Measurements from ENCODE around the gene DLG2. TPM values are rescaled to one million over a fixed set of nuclear protein-coding genes. Genes with fewer than 3 reads are reported as not detected.

Gene DLG2
- total RNA-seq, 1 experiment from 2014 or later = not detected

DNA sequence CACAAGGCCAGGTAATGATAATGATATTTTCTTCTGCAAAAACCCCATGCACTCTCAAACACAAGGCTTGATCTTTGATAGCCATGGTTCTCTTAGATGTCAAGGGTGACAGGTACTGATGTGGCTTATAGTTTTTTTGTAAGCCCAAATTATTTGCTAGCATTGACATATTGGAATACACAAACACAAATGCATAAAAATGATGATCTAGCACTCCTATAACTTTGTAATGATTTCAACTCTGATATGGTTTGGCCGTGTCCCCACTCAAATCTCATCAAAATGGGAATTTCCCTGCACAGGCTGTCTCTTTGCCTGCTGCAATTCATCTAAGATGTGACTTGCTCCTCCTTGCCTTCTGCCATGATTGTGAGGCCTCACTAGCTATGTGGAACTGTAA is 1768.5 kb downstream of the DLG2 start:
- DNase-seq (ENCODE audit: low read depth) = no peak

DNA sequence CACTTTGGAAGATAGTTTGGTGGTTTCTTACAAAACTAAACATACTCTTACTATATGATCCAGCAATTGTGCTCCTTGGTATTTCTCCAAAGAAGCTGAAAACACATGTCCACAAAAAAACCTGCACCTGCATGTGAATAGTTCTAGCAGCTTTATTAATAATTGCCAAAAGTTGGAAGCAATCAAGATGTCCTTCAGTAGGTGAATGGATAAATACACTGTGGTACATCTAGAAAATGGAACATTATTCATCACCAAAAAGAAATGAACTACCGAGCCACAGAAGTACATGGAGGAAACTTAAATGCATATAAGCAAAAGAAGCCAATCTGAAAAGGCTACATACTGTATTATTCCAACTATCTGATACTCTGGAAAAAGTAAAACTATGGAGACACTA is 1771.9 kb downstream of the DLG2 start:
- DNase-seq (ENCODE audit: low read depth) = no peak

DNA sequence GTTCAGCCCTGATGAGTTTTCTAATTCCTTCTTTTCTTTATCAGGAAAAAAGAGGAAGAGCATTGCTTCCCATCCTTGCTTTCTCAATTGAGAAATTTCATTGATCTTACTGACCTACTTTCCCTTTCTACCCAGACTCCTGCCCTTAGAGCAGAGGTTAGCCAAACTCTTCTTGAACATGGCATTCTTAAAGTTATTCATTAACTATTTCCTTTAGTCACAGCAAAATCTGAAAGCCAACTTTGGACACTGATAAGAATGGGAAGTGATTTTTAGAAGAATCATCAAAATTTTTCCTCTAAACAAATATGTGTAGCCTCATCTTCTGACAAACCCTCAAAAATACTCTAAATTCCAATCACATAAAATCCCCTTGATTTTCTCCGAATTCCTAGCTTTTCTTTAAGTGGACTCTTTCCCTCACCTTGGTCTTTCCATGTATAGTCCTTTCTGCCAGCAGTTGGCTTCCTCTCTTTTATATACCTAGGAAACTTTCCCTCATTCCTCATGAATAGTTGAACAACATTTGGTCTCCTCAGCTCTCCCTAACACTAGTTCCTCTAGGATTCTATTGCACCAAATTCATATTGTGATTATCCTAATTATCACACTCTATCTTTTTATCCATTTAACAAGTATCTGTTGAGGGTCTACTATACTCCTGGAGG is 1774.2 kb downstream of the DLG2 start:
- DNase-seq (ENCODE audit: low read depth) = no peak

DNA sequence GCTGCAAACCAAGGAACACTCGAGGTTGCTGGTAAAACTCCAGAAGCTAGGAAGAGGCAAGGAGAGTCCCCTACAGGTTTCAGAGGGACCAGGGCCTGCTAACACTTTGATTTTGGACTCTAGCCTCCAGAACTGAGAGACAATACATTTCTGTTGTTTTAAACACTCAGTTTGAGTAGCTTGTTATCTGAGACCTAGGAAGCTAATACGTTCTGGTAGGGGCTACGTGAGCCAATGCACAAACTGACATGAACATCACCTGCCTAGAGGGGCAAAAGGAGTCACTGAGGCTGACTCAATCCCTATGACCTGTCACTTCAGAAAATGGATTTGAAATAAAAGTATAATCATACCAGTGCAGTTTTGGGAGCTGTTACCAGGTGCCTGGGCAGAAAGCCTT is 1775.1 kb downstream of the DLG2 start:
- no peak for DNase-seq (ENCODE audit: low read depth)

DNA sequence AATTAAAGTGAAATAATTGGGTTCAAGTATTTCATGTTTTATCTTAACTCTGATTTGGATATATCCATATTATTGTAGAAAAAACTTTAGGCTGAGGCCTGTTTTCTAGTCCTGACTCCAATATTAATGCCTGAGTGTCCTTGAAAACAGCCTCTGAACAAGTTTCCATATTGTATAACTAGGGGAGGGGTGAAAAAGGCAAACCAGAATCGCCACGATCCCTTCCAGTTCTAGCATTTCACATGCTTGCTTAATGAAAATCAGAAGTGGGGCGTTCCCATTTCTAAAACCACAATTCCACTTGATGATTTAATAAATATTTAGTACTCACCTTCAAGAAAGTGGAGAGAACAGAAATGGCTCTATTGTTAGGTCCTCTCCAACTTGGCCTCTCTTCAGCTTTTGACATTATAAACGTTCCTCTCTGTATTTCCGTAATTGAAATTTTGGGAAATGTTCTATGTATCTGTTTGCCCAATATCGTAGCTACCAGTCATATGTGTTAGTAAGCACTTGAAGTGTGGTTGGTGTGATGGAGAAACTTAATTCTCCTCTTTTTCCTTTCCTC is 1779.6 kb downstream of the DLG2 start:
- DNase-seq (ENCODE audit: low read depth) = no peak

DNA sequence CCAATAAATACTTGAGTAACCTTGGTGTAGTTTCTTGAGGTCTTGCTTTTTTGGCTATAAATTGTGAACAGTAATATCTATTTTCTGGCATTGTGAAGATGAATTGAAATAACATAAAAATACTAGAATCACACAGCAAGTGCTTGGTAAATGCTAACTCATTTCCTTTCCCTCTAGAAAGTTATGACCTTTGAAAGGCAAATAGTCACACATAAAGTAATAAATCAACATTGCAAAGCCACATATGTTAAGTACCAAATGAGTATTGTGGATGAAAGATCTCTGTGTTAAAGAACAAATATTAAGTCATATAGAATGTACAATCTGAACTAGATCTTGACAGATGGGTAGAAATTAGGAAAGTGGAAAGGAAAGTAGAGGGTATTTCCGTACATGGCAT is 1781.3 kb downstream of the DLG2 start:
- no peak for DNase-seq (ENCODE audit: low read depth)

DNA sequence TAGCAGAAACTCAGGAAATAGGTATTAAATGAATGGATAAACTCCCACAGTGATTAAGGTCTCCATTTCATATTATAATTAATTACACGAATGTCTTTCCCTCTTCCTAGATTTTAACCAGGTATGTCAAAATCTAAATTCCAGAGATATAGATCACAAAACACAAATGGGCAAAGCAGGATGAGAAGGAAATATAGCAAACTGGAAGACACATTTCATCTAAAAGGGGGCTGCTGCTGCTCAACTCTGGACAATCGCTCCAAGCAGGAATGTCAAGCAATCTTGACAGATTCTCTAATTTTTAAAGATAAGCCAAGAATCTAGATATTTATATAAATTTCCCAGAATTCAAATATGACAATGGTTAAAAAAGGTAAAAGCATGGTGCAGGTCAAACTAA is 1786.8 kb downstream of the DLG2 start:
- no peak for DNase-seq (ENCODE audit: low read depth)

DNA sequence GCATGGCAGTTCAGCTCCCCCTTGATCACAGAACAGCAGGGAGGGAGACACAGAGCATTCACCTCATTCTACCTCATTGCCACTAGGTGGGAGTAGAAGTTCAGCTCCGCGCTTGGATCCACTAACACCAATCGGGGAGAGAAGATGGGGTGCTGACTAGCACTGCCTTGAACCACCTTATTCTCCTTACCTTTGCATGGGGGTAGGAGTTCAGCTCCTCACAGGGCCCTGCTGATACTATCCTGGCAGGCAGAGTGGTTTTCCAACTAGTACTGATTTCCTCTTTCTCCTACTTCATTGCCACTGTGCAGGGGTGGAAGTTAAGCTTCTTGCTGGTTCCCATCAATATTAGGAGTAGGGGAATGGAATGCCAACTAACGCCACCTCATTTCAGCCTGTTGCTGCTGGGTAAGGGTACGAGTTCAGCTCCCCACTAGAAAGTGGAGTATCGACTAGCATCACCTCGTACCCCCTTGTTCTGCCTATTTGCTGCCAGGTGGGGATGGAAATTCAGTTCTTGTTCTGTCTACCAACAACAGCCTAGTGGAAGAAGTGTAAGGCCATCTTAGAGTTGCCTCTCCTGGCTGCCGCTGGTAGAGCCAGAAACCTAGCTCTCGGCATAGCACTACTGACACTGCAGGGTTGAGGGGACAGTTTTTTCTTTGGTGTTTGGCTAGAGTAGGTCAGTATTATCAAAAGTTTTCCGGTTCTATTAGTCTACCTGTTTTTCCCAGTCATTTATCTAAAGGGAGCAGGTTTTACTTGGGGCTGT is 1790.1 kb downstream of the DLG2 start:
- peak; percentile 35 for DNase-seq (ENCODE audit: low read depth)

DNA sequence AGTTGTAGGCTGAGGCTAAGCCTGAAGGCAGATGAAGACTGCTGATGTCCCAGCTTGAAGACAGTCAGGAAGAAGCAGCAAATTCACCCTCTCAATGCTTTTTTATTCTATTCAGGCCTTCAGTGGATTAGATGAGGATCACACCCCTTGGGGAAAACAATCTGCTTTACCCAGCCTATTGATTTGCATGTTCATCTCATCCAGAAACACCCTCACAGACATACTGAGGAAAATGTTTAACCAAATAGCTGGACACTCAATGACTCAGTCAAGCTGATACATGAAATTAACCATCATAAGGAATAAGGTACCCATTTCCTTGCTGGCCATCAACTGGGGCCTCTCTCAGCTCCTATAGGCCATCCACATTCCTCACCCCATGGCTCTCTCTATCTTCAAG is 1791.1 kb downstream of the DLG2 start:
- no peak for DNase-seq (ENCODE audit: low read depth)

DNA sequence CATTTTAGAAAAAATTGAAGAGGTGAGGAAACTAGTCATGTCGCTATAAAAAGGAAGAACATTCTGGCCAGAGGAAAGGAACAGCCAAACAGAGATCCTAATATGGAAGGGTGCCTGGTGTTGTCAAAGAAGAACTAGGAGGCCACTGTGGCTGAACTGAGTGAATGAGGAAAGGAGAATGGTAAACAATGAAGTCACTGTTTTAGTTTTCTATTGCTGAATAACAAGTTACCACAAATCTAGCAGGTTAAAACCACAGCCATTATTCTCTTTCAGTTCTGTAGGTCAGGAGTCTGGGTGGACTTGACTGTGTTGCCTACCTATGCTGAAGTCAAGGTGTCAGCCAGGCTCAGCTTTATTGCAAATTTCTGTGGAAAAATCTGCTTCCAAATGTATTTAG is 1791.7 kb downstream of the DLG2 start:
- DNase-seq (ENCODE audit: low read depth) = no peak

DNA sequence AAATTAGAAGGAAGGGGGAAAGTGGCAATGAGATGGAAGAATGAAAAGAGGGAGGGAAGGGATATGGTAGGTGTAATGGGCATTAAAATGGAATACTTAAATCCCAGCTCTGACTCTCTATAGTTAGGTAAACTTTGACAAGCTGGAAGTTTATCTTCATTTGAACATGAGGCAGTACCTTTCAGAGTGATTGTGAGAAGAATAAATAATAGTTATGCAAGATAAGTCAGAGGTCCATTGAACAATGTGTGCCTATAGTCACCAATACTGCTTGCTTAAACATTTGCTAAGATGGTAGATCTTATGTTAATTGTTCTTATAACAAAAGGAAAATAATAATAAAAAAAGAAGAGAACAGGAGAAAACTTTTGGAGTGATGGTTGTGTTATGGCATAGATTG is 1795.2 kb downstream of the DLG2 start:
- no peak for DNase-seq (ENCODE audit: low read depth)

DNA sequence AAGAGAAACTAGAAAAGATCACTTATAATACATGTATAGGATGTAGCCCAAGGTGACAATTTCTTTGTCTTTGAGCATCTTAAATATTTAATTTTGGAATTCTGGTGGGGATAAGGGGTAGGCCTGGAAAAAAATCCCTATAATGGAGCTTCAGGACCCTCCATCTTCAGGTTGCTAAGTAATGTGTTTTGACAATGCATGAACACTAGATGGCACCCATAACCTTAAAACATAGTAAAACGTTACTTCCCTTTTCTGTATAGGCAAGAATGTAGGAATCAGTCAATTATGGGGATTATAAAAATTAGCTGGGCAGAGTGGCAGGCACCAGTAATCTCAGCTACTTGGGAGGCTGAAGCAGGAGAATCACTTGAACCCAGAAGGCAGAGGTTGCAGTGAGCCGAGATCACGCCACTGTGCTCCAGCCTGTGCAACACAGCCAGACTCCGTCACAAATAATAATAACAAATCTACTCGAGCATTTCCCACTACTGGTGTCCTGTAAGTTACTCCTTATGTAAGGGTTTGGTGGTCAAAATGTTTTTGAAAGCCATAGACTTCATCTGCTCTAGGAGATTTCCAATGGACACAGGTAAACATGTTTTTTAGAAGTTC is 1799.1 kb downstream of the DLG2 start:
- DNase-seq (ENCODE audit: low read depth) = peak; percentile 36

DNA sequence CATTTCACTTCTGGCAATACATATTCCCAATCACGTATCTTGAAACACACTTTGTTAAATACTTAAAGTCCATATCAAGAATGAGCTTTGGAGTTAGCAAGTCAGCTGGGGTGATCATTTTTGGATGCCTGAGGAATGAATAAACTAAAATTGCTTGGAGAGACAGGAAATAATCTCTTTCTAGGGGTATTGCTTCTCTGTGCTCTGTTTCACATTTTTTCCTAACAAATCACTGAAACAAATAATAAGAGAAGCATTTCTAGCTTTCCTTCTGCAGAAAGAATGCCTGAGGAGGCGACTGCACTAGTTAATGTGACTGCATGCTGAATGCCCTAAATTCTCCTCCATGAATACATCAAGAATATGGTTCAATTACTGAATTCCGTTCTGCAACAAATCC is 1799.6 kb downstream of the DLG2 start:
- DNase-seq (ENCODE audit: low read depth) = peak; percentile 11

DNA sequence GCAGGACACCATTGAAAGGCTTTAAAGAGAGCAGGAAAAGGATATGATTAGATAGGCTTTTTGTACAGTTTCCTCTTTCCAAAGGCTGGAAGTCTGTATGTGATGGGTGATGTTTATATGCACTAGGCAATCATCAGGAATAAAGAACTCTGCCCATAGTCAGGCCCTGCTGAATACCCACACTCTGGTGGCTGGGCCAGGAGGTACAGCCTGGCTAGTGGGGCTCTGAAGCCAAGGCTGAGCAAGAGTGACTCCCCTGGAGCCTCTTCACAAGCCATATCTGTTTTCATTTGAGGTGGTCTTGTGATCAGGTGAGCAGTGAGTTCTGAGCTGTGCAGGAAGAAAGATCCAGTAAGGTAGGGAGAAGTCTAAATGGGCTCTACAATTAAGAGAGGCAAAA is 1801.1 kb downstream of the DLG2 start:
- no peak for DNase-seq (ENCODE audit: low read depth)

DNA sequence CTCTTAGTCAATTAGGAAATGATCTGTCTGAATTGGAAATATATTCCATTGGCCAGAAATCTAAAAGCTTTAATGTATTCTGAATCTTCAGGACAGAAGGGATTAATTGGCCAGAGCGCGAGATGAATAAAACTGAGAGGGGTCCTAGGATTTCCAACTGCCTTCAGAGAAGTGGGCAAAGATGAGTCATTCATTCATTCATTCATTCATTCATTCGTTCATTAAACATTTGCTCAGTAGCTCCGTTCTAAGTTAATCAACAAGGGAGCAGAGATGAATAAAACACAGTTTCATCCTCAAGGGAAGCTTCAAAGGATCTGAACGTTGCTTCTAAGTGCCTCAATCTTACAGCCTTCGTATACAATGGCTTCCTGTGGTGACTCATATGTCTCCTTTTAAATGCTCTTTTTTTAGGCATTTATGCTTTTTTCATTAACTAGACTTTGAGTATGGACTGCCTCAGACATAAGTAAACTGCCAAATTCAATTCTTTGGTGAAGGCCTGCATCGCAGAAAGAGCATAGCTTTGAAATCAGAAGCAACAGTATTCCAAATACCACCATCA is 1803.6 kb downstream of the DLG2 start:
- no peak for DNase-seq (ENCODE audit: low read depth)

DNA sequence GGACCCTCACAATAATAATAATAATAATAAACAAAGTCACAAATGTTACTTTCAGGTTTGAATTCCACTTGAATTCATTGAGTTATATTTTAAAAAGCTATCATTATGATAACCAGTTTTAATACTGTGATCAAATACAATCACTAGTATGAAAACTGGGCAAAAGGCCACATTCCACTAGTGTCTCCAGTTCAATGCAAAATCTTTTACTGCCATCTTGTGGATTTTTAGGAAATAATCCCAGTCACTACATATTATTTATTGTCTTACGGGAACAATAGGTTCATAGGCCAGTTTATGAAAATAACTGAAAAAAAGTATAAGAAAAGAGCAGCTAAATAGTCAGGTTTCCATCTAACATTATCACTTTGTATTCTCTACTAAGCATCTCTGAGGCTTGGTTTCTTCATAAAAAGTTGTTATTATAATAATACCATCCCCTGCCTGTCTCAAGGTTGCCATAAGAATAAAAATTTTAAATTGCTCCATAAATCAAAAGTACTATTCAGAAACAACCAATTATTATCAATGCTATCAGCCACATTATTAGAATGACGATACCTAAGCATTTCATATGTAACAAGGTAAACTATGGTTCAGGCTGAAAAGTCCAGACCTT is 1807.1 kb downstream of the DLG2 start:
- peak; percentile 70 for DNase-seq (ENCODE audit: low read depth)

DNA sequence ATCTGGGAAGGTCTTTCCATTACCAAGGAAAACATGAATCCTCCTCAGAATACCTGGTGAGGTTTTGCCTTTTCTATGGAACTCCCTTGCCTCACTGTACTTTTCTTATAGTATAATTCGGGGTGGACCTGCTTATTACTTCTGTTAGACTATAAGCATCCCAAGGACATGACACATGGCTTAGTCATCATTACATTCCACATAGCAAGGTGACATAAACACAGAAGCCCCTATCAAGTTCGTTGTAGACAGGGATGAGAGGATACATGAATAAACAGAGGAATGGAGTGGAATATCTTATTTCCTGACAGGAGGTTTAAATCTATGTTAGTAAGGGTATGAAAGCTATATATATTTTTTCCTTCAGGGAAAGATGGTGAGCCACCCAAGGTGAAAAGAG is 1808.8 kb downstream of the DLG2 start:
- peak; percentile 34 for DNase-seq (ENCODE audit: low read depth)

DNA sequence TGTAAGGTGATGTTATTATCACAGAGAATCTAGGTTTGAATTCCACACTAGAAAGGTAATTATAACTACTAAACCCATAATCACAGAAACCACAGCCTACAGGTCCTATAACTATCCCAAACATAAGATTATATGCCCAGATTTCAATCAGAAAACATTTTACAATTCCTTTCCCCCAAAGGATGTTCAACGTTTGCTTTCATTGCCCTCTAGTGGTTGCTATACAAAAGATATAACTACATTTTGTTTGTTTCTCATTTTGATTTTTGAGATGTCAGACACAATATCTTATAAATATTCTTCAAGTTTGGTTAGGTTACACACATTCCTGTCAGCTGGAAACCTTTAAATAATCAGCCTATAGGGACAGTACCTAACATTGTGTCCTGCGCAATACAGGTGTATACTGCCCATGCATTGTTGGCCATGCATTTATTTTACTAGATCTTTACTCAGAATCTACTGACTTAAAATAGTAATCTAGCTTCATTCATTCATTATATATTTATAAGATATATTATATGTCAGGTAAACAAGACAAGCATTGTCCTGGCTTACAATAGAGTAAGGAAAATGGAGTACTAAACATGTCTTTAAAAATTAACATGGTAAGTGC is 1810.5 kb downstream of the DLG2 start:
- peak; percentile 10 for DNase-seq (ENCODE audit: low read depth)

DNA sequence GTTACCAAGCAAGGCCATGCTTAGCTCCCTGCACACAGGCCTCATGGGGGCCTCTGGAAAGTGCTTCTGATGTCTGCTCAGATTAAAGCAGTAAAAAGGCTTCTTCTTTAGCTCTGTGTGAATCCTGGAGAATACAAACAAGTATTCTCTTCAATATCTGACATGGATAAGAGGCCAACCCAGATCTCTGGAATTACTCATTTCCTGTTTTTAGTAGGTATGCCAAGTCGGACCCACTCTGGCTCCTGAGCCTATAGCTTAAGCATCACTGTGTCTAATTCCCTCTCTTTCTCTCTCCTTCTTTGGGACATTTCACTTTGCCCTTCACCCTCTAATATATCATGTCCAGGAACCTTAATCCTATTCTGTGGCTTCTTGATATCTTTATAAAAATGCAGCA is 1811.4 kb downstream of the DLG2 start:
- DNase-seq (ENCODE audit: low read depth) = no peak

DNA sequence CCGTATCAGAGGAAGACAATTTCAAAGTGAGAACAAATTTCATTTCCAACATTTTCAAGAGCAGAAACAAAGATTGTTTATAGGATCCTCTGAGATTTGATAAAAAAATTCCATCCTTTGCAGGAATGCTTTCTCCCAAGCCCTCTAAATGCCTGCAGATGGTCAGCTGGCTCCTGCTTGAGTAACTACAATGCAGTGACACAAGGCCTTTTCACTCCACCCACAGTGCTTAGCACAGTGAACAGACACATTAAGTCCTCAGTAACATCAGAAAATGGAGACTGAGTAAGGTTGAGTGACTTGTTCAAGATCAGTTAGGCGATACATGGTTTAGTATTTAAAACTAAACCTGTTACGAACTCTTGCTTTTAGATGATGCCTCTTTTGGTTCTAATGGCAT is 1813.8 kb downstream of the DLG2 start:
- no peak for DNase-seq (ENCODE audit: low read depth)

DNA sequence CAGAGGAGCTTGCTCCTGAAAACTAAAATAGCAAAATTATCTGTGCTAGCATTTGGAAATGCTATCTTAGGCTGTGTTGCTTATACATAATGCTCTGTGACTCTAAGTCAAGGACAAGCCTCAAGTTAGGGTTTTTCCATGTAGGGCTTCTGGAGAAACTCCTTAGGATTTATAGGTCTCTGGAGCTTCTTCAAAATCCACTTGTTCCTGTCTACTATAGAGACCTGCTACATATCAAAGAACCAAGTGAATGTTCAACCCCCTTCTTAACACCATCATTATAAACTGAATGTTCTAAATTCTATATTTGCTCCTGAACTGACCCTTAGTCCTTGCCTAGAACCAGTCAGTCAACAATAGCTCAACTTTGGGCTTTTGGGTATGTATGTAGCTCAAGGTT is 1817.9 kb downstream of the DLG2 start:
- no peak for DNase-seq (ENCODE audit: low read depth)

DNA sequence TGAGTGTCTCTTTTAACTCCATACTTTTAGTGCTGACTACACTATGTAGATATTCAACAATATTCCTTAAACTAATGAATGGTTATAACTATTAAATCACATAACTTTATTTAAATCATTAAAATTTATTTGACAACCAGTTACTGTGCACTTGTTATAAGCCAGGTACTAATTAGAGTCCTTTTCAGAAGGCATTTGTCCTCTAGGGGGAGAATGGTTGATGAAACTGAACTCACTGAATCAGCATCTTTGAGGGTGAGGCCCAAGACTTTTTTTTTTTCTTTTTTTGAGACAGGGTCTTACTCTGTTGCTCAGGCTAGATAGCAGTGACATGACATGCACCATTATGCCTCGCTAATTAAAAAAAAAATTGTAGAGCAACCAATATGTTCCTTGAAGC is 1825.3 kb downstream of the DLG2 start:
- DNase-seq (ENCODE audit: low read depth) = no peak

All from M059J (cell line).